ENCODE data around the gene LRRTM4. TPM values are rescaled to one million over a fixed set of nuclear protein-coding genes. Genes with fewer than 3 reads are reported as not detected.

LRRTM4 gene
- total RNA-seq, 1 experiment from 2014 or later, result 12.0 TPM

DNA sequence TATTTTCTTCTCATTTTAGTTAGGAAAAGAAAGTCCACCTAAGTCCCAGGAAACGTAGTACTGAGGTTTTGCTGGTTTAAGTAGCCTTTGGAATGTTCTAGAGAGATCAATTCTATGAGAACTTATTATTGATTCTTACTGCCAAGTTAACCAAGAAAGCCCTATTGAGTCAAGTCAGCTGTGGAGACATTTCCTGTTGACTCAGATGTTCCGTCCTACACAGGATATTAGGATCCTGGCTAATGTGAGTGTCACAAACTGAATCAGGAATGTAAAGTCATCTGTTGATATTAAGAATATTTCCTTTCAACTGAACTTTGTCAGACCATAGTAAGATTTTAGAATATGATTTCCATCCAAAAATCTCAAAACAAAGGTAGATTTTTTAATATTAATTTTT lies 654.3 kb downstream of the LRRTM4 start:
- Mint-ChIP-seq H3K4me1 (peaks cover 0 to 5% of the 10 kb centered on the region in 2 experiments; a peak in 2 of 4 replicates), H3K36me3 (ENCODE audit: insufficient read depth in 1 of 3, low read depth in 3 of 3) (no peaks in the 10 kb centered on the region; a peak in 1 of 7 replicates), H3K4me3 (no peak overlapping the region), H3K27me3 (ENCODE audit: low read depth) (no peaks in the 10 kb centered on the region), H3K27ac (no peak overlapping the region), H3K9me3 (no peaks in the 10 kb centered on the region)
- no CpG with 5 or more reads among the region's 2 CpGs for WGBS (ENCODE audit: extremely low coverage, insufficient read length, low lambda C conversion rate)
- H3K4me2 ChIP-seq (ENCODE audit: insufficient read depth, insufficient read length, low read length), result no peak overlapping the region
- no peak overlapping the region for H2BK120ac ChIP-seq (ENCODE audit: low read depth, low read length, poor library complexity, severe bottlenecking)
- no peak overlapping the region for H3K27ac ChIP-seq (ENCODE audit: insufficient read length, low read depth, low read length)
- no peak overlapping the region for H2BK15ac ChIP-seq (ENCODE audit: low read depth, low read length)
- H3K18ac ChIP-seq (ENCODE audit: insufficient read length, low read depth, low read length), result no peak overlapping the region
- TF ChIP-seq, protein P1, sequence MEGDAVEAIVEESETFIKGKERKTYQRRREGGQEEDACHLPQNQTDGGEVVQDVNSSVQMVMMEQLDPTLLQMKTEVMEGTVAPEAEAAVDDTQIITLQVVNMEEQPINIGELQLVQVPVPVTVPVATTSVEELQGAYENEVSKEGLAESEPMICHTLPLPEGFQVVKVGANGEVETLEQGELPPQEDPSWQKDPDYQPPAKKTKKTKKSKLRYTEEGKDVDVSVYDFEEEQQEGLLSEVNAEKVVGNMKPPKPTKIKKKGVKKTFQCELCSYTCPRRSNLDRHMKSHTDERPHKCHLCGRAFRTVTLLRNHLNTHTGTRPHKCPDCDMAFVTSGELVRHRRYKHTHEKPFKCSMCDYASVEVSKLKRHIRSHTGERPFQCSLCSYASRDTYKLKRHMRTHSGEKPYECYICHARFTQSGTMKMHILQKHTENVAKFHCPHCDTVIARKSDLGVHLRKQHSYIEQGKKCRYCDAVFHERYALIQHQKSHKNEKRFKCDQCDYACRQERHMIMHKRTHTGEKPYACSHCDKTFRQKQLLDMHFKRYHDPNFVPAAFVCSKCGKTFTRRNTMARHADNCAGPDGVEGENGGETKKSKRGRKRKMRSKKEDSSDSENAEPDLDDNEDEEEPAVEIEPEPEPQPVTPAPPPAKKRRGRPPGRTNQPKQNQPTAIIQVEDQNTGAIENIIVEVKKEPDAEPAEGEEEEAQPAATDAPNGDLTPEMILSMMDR (conservative IDR thresholded peaks at IDR 0.05), result no peak
- no peaks in the 10 kb centered on the region for H4K20me1 ChIP-seq (ENCODE audit: control insufficient read depth, insufficient read depth, insufficient read length)
- H3K9me3 ChIP-seq (ENCODE audit: control insufficient read depth, low read depth, low read length), result no peaks in the 10 kb centered on the region
- no peak overlapping the region for H3K23ac ChIP-seq (ENCODE audit: insufficient read length, low read depth, low read length)
- H3K23me2 ChIP-seq (ENCODE audit: insufficient read length, low read depth, low read length, poor library complexity, severe bottlenecking), result no peaks in the 10 kb centered on the region
- H2AFZ ChIP-seq (ENCODE audit: low read length), result no peak overlapping the region
- no peak overlapping the region for H3K56ac ChIP-seq (ENCODE audit: insufficient read length, low read depth, low read length)
- no peak overlapping the region for H3K9ac ChIP-seq (ENCODE audit: extremely low read depth, insufficient read length, low read length)
- H4K8ac ChIP-seq (replicated peaks; ENCODE audit: insufficient read length, low read depth, low read length), result no peak overlapping the region
- no peak overlapping the region for H3K4ac ChIP-seq (ENCODE audit: low read depth, low read length)
- no peak overlapping the region for H3T11ph ChIP-seq (ENCODE audit: low read length)
- no peak overlapping the region for H4K91ac ChIP-seq (ENCODE audit: insufficient read length, low read depth, low read length)
- H2BK5ac ChIP-seq (ENCODE audit: insufficient read length, low read length), result no peak overlapping the region
- no peaks in the 10 kb centered on the region for H3K4me1 ChIP-seq (ENCODE audit: insufficient read depth, low read length)
- no peaks in the 10 kb centered on the region for H3K79me2 ChIP-seq (ENCODE audit: insufficient read depth, low read length)
- no peak overlapping the region for H4K5ac ChIP-seq (ENCODE audit: insufficient read length, low read depth, low read length)
- H2BK12ac ChIP-seq (ENCODE audit: insufficient read length, low read depth, low read length), result no peak overlapping the region
- no peak for DNase-seq
- no peak overlapping the region for H3K14ac ChIP-seq (ENCODE audit: insufficient read depth, low read length)
- H3K27me3 ChIP-seq (ENCODE audit: insufficient read depth, low read length), result no peaks in the 10 kb centered on the region
- no peak overlapping the region for H2AK5ac ChIP-seq (ENCODE audit: insufficient read length, low read length)
- no peak overlapping the region for H2BK20ac ChIP-seq (ENCODE audit: low read depth, low read length, poor library complexity, severe bottlenecking)
- H3K79me1 ChIP-seq (ENCODE audit: insufficient read depth, low read depth, low read length, poor library complexity, severe bottlenecking), result no peaks in the 10 kb centered on the region
